ENCODE measurements around the gene ARHGEF4.

Gene ARHGEF4

GRCh38 chr2:131056204-131056931 lies 219.7 kb downstream of the ARHGEF4 start:
- TF ChIP-seq, protein P1, sequence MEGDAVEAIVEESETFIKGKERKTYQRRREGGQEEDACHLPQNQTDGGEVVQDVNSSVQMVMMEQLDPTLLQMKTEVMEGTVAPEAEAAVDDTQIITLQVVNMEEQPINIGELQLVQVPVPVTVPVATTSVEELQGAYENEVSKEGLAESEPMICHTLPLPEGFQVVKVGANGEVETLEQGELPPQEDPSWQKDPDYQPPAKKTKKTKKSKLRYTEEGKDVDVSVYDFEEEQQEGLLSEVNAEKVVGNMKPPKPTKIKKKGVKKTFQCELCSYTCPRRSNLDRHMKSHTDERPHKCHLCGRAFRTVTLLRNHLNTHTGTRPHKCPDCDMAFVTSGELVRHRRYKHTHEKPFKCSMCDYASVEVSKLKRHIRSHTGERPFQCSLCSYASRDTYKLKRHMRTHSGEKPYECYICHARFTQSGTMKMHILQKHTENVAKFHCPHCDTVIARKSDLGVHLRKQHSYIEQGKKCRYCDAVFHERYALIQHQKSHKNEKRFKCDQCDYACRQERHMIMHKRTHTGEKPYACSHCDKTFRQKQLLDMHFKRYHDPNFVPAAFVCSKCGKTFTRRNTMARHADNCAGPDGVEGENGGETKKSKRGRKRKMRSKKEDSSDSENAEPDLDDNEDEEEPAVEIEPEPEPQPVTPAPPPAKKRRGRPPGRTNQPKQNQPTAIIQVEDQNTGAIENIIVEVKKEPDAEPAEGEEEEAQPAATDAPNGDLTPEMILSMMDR (conservative IDR thresholded peaks at IDR 0.05; ENCODE audit: low read depth, low read length), result no peak
- Histone ChIP-seq H3K4me2 (no peak overlapping the region), H4K20me1 (ENCODE audit: insufficient read depth) (no peaks in the 10 kb centered on the region), H3K4me3 (IDR thresholded peaks at IDR 0.05; ENCODE audit: insufficient read depth, low read depth, low read length) (no peak overlapping the region), H2AFZ (ENCODE audit: low read depth) (no peak overlapping the region), H3K79me2 (ENCODE audit: insufficient read depth, low read depth) (peaks cover 34% of the 10 kb centered on the region), H3K4me1 (ENCODE audit: low read depth, poor library complexity, severe bottlenecking) (no peaks in the 10 kb centered on the region), H3K36me3 (ENCODE audit: insufficient read depth) (no peaks in the 10 kb centered on the region), H3K27ac (no peak overlapping the region), H3K27me3 (ENCODE audit: insufficient read depth, low read depth) (no peaks in the 10 kb centered on the region), H3K9ac (no peak overlapping the region)

DNA sequence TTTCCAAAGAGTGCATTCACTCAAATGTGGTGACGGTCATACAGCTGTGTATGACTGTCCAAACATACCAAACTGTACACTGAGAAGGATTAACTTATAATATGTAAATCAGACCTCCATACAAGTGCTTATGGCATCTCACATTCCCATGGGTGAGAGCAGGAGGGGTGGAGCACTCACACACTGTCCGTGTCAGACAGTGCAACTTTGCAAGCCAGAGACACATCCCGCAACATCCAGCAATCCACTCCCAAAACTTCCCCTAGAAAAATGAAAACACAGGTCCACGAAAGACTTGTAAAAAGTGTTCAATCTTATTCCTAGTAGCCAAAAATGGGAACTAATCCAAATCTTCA lies 220.2 kb downstream of the ARHGEF4 start:
- TF ChIP-seq, protein P1 (conservative IDR thresholded peaks at IDR 0.05; ENCODE audit: low read depth, low read length), result no peak
- H3K9ac ChIP-seq, result no peak overlapping the region
- H3K36me3 ChIP-seq (ENCODE audit: insufficient read depth), result no peaks in the 10 kb centered on the region
- peaks cover 40% of the 10 kb centered on the region for H3K79me2 ChIP-seq (ENCODE audit: insufficient read depth, low read depth)
- no peak overlapping the region for H3K4me3 ChIP-seq (IDR thresholded peaks at IDR 0.05; ENCODE audit: insufficient read depth, low read depth, low read length)
- H2AFZ ChIP-seq (ENCODE audit: low read depth), result no peak overlapping the region
- H3K4me2 ChIP-seq, result no peak overlapping the region
- no peak overlapping the region for H3K27ac ChIP-seq
- H3K4me1 ChIP-seq (ENCODE audit: low read depth, poor library complexity, severe bottlenecking), result no peaks in the 10 kb centered on the region
- H4K20me1 ChIP-seq (ENCODE audit: insufficient read depth), result no peaks in the 10 kb centered on the region
- no peaks in the 10 kb centered on the region for H3K27me3 ChIP-seq (ENCODE audit: insufficient read depth, low read depth)

- no peaks in the 10 kb centered on the region for H3K36me3 ChIP-seq (ENCODE audit: insufficient read depth)
Measured at GRCh38 chr2:131058214-131058843, 221.6 kb downstream of the ARHGEF4 start.

GRCh38 chr2:131058920-131059319 lies 222.2 kb downstream of the ARHGEF4 start:
- Histone ChIP-seq H3K36me3 (ENCODE audit: insufficient read depth) (no peaks in the 10 kb centered on the region), H3K27me3 (ENCODE audit: insufficient read depth, low read depth) (no peaks in the 10 kb centered on the region), H3K27ac (no peak overlapping the region), H3K4me3 (IDR thresholded peaks at IDR 0.05; ENCODE audit: insufficient read depth, low read depth, low read length) (no peak overlapping the region), H2AFZ (ENCODE audit: low read depth) (no peak overlapping the region), H3K9ac (no peak overlapping the region), H3K79me2 (ENCODE audit: insufficient read depth, low read depth) (peaks cover 51% of the 10 kb centered on the region), H4K20me1 (ENCODE audit: insufficient read depth) (0 out of 2 replicates have a peak, but pooled peaks cover 3% of the 10 kb centered on the region), H3K4me2 (no peak overlapping the region), H3K4me1 (ENCODE audit: low read depth, poor library complexity, severe bottlenecking) (no peaks in the 10 kb centered on the region)
- TF ChIP-seq, protein P1 (conservative IDR thresholded peaks at IDR 0.05; ENCODE audit: low read depth, low read length), result no peak

More at GRCh38 chr2:131058214-131058843, 221.6 kb downstream of the ARHGEF4 start:
- TF ChIP-seq, protein P1 (conservative IDR thresholded peaks at IDR 0.05; ENCODE audit: low read depth, low read length), result no peak
- Histone ChIP-seq H3K79me2 (ENCODE audit: insufficient read depth, low read depth) (peaks cover 49% of the 10 kb centered on the region), H3K4me3 (IDR thresholded peaks at IDR 0.05; ENCODE audit: insufficient read depth, low read depth, low read length) (no peak overlapping the region), H3K27ac (no peak overlapping the region), H3K9ac (no peak overlapping the region), H3K4me2 (no peak overlapping the region), H3K27me3 (ENCODE audit: insufficient read depth, low read depth) (no peaks in the 10 kb centered on the region), H4K20me1 (ENCODE audit: insufficient read depth) (0 out of 2 replicates have a peak, but pooled peaks cover 3% of the 10 kb centered on the region), H3K4me1 (ENCODE audit: low read depth, poor library complexity, severe bottlenecking) (no peaks in the 10 kb centered on the region), H2AFZ (ENCODE audit: low read depth) (no peak overlapping the region)
